Lower leg skin (tissue), 4 donors: ENCODE data around the gene ESYT3. TPM values are rescaled to one million over a fixed set of nuclear protein-coding genes. Genes with fewer than 3 reads are reported as not detected.

ENCODE experiments used
- DNase-seq, 2 donors: peaks; one replicate each; pipeline ENCODE4 v3.0.0-alpha.2; 2019; ENCODE audit warnings: low spot score in 2 of 2
- H3K4me3 ChIP-seq: fragments of 200-600 bp; sonication (generic); 2 replicates; pipeline ENCODE4 v1.5.1; 2017; ENCODE audit warnings: mild to moderate bottlenecking, low read depth; ENCODE audit not compliant: poor library complexity, severe bottlenecking
- POLR2A ChIP-seq, 2 donors: fragments of 450-650 bp; IDR thresholded peaks; one replicate each; pipeline ENCODE4 v1.6.1; 2016 to 2017; ENCODE audit warnings: antibody characterized with exemption in 2 of 2, mild to moderate bottlenecking in 1 of 2, moderate library complexity in 1 of 2
- WGBS, 2 donors: methylation state at CpG; one replicate each; pipeline ENCODE4 v1.1.5; 2018; 5-methylcytosine and 5-hydroxymethylcytosine counted together
- intact Hi-C: fragments of 100-400 bp; cut with DNase I; formaldehyde crosslinking; loops from one replicate; pipeline ENCODE4 v1.15.0; 2023; ENCODE audit warnings: low total_unique reads
- total RNA-seq, 4 donors: library from RNA; depleted of rRNA; stranded (reverse); fragments of >200 nt; gene quantifications; one replicate each; pipeline ENCODE4 v1.1.0, GENCODE V29; 2016
- TF ChIP-seq, protein P1 (sequence below), 3 donors: fragments of 450-650 bp; IDR thresholded peaks; one replicate each; pipeline ENCODE4 v1.5.1; 2016; ENCODE audit warnings: antibody characterized with exemption in 3 of 3, mild to moderate bottlenecking in 3 of 3, moderate library complexity in 2 of 3

ESYT3 gene
- total RNA-seq, 4 donors from 2014 or later, result 44.5 to 59.5 (median 47.1) TPM

DNA sequence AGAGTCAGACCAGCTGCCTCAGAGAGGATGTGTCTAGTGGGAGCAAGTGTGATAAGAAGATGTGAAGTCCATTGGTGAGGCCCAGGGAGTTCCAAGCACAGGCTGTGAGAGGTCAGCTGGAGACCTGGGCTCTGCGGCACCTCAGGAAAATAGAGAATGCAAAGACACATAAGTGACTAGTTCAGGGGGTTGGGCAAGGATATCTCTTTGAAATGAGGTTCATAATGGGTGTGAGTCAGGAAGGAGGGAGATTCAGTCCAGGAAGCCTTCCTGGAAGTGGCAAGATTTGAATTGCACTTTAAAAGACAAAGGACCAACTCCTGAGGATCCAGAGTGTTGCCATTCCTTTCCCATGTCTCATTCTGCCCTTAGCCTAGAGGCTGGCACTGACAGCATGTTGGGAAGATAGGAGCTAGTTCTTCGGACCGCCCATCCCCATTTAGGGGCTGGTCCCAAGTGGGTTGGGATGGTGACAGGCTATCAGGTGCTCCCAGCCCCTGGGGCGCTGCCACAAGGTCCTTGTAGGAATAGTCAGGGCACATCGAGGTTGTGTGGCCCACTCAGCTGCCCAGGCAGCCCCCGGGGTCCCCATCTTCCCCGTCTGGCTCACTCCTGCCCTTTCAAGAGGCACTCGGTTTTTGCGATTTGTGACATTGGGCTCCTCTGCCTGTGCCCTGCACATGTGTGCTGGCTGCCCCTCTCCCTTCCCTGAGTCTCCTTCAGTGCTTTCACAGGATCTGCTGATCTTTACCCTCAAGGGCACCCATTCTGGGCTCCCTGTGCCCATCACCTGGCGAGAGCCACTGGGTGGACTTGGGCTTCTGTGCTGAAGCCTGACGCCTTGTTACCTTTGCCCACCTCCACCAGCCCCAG lies 23.7 kb downstream of the ESYT3 start:
- H3K4me3 ChIP-seq, result no peak overlapping the region
- intact Hi-C loops, result no loop called here
- peak in 1 of 2 donors; percentile 54 for DNase-seq
- TF ChIP-seq, protein P1, sequence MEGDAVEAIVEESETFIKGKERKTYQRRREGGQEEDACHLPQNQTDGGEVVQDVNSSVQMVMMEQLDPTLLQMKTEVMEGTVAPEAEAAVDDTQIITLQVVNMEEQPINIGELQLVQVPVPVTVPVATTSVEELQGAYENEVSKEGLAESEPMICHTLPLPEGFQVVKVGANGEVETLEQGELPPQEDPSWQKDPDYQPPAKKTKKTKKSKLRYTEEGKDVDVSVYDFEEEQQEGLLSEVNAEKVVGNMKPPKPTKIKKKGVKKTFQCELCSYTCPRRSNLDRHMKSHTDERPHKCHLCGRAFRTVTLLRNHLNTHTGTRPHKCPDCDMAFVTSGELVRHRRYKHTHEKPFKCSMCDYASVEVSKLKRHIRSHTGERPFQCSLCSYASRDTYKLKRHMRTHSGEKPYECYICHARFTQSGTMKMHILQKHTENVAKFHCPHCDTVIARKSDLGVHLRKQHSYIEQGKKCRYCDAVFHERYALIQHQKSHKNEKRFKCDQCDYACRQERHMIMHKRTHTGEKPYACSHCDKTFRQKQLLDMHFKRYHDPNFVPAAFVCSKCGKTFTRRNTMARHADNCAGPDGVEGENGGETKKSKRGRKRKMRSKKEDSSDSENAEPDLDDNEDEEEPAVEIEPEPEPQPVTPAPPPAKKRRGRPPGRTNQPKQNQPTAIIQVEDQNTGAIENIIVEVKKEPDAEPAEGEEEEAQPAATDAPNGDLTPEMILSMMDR (IDR thresholded peaks at IDR 0.05), result no peak
- TF ChIP-seq POLR2A (IDR thresholded peaks at IDR 0.05), result no peak
- WGBS, 2 donors, result 84 to 86% methylated on average over 11 of the region's 11 CpGs

DNA sequence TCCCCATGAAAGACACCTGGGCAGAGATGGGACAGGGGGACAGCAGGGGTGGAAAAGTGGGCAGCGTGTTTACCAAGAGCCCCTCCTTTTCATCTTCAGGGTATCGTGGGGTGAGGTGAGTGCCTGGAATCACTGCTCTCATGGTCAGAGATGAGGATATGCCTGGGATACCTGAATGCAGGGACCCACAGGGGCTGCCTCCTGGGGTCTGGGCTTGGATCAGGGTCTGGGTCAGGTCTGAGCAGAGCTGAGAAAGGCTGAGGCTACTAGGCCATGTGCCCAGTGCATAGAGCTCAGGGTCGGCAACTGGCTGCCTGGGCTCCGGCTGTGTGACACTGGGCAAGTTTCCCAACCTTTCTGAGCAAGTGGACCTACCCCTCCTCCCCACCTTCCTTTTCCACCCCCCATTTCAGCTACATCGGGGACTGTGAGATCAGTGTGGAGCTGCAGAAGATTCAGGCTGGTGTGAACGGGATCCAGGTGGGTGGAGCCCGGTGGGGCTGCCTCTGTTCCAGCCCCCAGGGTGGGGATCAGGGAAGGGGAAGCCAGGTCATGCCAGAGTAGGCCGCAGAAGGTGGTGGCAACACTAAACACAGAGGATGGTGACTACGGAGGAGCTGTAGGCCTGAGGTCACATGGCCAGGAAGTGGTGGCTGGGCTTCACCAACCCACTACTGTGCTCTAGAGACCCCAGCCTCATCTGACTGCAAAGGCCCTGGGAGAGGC lies 24.5 kb downstream of the ESYT3 start:
- peak in 1 of 2 donors; percentile 68 for DNase-seq
- intact Hi-C loops, result no loop called here

DNA sequence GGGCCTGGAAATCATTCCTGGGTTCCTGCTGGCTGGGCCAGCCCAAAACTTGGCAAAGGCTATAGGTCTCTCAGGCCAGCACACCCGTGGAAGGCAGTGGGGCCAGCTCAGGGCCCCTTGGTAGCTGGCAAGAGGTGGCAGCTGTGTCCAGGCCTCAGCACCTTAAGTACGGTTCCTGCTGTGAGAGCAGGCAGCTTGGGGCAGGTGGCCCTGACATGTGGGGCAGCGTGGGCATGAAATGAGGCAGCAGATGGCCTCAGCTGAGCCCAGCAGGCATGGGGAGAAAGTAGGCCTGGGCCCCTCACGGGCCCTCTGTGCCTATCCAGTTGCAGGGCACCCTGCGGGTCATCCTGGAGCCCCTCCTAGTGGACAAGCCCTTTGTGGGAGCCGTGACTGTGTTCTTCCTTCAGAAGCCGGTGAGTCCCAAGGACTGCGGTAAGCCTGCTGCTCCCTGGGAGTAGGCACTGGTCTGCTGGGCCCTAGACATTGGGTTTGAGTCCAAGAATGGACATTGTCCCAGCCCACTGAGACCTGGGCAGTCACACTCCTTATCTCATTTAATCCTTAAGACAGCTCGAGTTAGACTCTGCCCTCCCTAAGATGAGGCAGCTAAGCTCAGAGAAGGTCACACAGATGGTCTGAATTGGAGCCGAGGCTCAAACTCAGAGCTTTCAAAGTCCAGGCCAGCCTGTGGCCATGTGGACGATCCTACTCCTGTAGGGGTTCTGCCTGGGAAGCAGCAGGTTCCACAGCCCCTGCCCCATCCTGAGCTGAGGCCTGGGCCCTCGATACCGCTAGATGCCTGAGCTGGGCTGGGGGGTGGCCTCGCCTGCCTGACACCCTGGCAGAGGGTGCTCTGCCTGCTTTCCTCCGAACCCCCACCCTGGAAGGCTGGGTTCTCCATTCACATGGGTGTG lies 25.5 kb downstream of the ESYT3 start:
- intact Hi-C loops, result no loop called here
- TF ChIP-seq POLR2A (IDR thresholded peaks at IDR 0.05), result no peak
- TF ChIP-seq, protein P1 (IDR thresholded peaks at IDR 0.05), result no peak
- WGBS, 2 donors, result 73 to 84% methylated on average over 9 to 15 of the region's 15 CpGs
- H3K4me3 ChIP-seq, result no peak overlapping the region
- peak in 1 of 2 donors; percentile 69 for DNase-seq

More for the DNA sequence above, 24.5 kb downstream of the ESYT3 start:
- H3K4me3 ChIP-seq, result no peak overlapping the region
- WGBS, 2 donors, result 74 to 80% methylated on average over 9 of the region's 9 CpGs
- TF ChIP-seq, protein P1 (IDR thresholded peaks at IDR 0.05), result no peak
- TF ChIP-seq POLR2A (IDR thresholded peaks at IDR 0.05), result no peak

DNA sequence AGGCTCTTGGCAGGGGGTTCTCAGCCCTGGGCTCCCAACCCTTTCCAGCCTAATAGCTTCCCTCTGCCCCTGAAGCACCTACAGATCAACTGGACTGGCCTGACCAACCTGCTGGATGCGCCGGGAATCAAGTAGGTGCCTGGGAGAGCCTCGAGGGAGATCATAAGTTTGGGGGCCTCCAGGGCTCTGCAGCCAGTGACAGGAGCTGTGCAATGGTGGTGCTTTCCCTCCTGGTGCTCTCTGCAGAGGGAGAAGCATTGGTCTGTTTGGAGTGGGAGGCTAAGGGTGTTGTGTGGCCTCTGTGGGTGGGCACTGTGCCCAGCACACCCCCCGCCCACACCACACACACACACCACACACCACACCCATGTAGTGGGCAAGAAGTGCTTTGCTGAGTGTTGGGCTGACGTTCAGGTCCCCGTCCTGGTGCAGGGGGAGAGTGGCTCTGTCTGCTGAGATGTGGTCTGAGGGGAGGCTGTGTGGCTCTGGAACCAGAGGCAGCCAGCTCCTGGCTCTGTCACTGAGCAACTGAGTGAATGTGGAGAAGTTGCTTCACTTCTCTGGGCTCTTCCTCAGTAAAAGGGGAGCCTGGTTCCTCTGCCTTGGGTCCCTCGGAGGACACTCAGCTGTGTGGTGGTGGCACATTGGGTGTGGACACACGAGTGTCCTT lies 26.3 kb downstream of the ESYT3 start:
- peak in 1 of 2 donors; percentile 77 for DNase-seq
- WGBS, 2 donors, result 73 to 78% methylated on average over 8 of the region's 8 CpGs
- H3K4me3 ChIP-seq, result no peak overlapping the region
- intact Hi-C loops, result no loop called here
- TF ChIP-seq POLR2A (IDR thresholded peaks at IDR 0.05), result no peak
- TF ChIP-seq, protein P1 (IDR thresholded peaks at IDR 0.05), result no peak

DNA sequence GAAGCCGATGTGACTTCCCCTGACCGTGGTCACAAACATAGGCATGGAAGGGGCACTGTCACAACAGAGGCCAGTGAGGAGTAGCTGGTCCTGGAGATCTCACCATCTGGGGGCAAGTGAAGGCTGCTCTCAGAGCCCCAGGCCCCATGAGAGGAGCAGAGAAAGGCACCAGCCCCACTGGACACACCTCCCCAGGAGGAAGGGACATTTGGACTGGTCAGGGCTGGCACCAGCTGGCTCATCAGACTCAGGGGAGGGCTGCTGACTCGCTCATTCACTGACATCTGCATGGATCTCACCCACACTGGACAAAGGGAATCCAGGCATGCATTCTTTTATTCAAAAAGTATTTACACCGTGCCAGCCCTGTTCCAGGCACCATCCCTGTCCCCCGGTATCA lies 26.8 kb downstream of the ESYT3 start:
- no peak for TF ChIP-seq POLR2A (IDR thresholded peaks at IDR 0.05)
- intact Hi-C loops, result no loop called here
- H3K4me3 ChIP-seq, result no peak overlapping the region
- DNase-seq, result peak in 1 of 2 donors; percentile 43
- 60 to 93% methylated on average over 5 of the region's 5 CpGs for WGBS, 2 donors
